GM12892 (cell line): ENCODE measurements around the gene SNAP47.

Experiments
- POLR2A ChIP-seq: IDR thresholded peaks from 2 replicates; pipeline ENCODE4 v1.6.1; 2011; ENCODE audit warnings: low read depth, low read length, control low read depth
- POLR2AphosphoS5 ChIP-seq: IDR thresholded peaks from 2 replicates; pipeline ENCODE4 v1.6.1; 2011; ENCODE audit warnings: low read depth, low read length, control low read depth
- TAF1 ChIP-seq: IDR thresholded peaks from 2 replicates; pipeline ENCODE4 v1.6.1; 2011; ENCODE audit warnings: low read depth, mild to moderate bottlenecking, control low read depth, low read length, borderline replicate concordance

DNA sequence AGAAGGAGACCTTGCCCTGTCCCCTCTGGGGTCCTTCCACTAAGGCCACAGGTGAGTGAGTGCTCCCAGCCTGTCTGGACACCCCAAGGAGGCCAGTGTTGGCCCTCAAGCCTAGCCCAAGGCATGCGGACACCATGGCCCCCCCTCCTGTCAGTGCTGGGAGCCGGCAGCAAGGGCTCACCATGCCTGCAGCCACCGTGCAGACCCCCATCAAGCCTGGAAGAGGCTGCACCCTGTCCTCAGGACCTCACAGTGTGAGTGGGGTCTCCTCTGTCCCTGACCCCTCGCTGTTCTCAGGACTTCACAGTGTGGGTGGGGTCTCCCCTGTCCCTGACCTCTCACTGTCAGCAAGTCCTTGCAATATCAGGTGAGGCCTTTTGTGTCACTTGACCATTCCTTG is 47.0 kb downstream of the SNAP47 start:
- TF ChIP-seq POLR2A (no peak), POLR2AphosphoS5 (no peak), TAF1 (no peak)
